ENCODE measurements around the gene TAS2R19.

GRCh38 chr12:11016937-11017336, 5.5 kb downstream of the TAS2R19 start:
- no peak for TF ChIP-seq NR3C1 (IDR thresholded peaks at IDR 0.05)
- TF ChIP-seq POLR2A (IDR thresholded peaks at IDR 0.05; ENCODE audit: low read length): no peak
- no peak for TF ChIP-seq BHLHE40 (IDR thresholded peaks at IDR 0.05; ENCODE audit: low read depth, low read length)
- TF ChIP-seq CTCF (IDR thresholded peaks at IDR 0.05): no peak
- TF ChIP-seq PHF8 (IDR thresholded peaks at IDR 0.05; ENCODE audit: borderline replicate concordance, low read depth): no peak
- TF ChIP-seq ELK1 (IDR thresholded peaks at IDR 0.05; ENCODE audit: low read depth, low read length): no peak
- no peak for TF ChIP-seq RAD21 (conservative IDR thresholded peaks at IDR 0.05 in 1 of 2, IDR thresholded peaks at IDR 0.05 in 1 of 2)
- no peak for TF ChIP-seq RCOR1 (IDR thresholded peaks at IDR 0.05; ENCODE audit: low read depth, low read length)
- TF ChIP-seq SMC3 (IDR thresholded peaks at IDR 0.05): no peak
- TF ChIP-seq ZSCAN20 (CRISPR knock-in tag; IDR thresholded peaks at IDR 0.05): no peak
